HL-60 (cell line): ENCODE results near the gene C16orf74.
A peak's percentile ranks its signal among the peaks of the same experiment; 100 is the strongest.

Experiments
- DNase-seq, 2 experiments: peaks; one replicate each; pipeline ENCODE4 v3.0.0-alpha.2; 2010 to 2020; ENCODE audit warnings: low read depth in 1 of 2, low spot score in 1 of 2
- H3K27ac ChIP-seq: fragments of 250-450 bp; sonication (Bioruptor Pico); replicated peaks from 2 replicates; pipeline ENCODE4 v1.5.1; 2020; ENCODE audit warnings: mild to moderate bottlenecking, moderate library complexity
- H3K27me3 ChIP-seq: fragments of 250-450 bp; sonication (Bioruptor Pico); 2 replicates; pipeline ENCODE4 v1.5.1; 2021; ENCODE audit warnings: mild to moderate bottlenecking, moderate library complexity; ENCODE audit not compliant: insufficient read depth, poor library complexity, severe bottlenecking
- H3K4me3 ChIP-seq: replicated peaks from 2 replicates; pipeline ENCODE4 v1.5.1; 2011; ENCODE audit warnings: mild to moderate bottlenecking, control low read depth, low read length; ENCODE audit not compliant: insufficient read depth
- CTCF ChIP-seq: IDR thresholded peaks from one replicate; pipeline ENCODE4 v1.5.1; 2011; ENCODE audit warnings: low read length, control low read depth, inconsistent platforms; ENCODE audit not compliant: insufficient read depth
- GABPA ChIP-seq: IDR thresholded peaks from 2 replicates; pipeline ENCODE4 v1.6.1; 2012; ENCODE audit warnings: low read depth
- POLR2AphosphoS5 ChIP-seq: IDR thresholded peaks from 2 replicates; pipeline ENCODE4 v1.6.1; 2012; ENCODE audit warnings: low read depth
- REST ChIP-seq: IDR thresholded peaks from 2 replicates; pipeline ENCODE4 v1.6.1; 2012; ENCODE audit warnings: low read depth; ENCODE audit not compliant: insufficient replicate concordance
- SPI1 ChIP-seq: IDR thresholded peaks from 2 replicates; pipeline ENCODE4 v1.6.1; 2012; ENCODE audit warnings: low read depth, mild to moderate bottlenecking, borderline replicate concordance

The C16orf74 gene

GRCh38 chr16:85798901-85799496 is 48.1 kb upstream of the C16orf74 start:
- no peaks in the 10 kb centered on the region for H3K27me3 ChIP-seq
- peak overlapping the region; percentile 84 for H3K4me3 ChIP-seq
- TF ChIP-seq CTCF = no peak
- TF ChIP-seq POLR2AphosphoS5 = no peak
- TF ChIP-seq SPI1 = no peak
- peak overlapping the region; percentile 92 for H3K27ac ChIP-seq
- peak; percentile 25 to 33 for DNase-seq

GRCh38 chr16:85798283-85798776 is 47.4 kb upstream of the C16orf74 start:
- peak overlapping the region; percentile 84 for H3K4me3 ChIP-seq
- no peak for TF ChIP-seq GABPA
- DNase-seq = no peak
- H3K27ac ChIP-seq = peak overlapping the region; percentile 92
- H3K27me3 ChIP-seq = no peaks in the 10 kb centered on the region

- TF ChIP-seq REST = no peak
- TF ChIP-seq SPI1 = no peak
- no peak for TF ChIP-seq GABPA
- TF ChIP-seq POLR2AphosphoS5 = no peak
- TF ChIP-seq CTCF = no peak
- no peak for DNase-seq
- H3K27ac ChIP-seq = no peak overlapping the region
- no peaks in the 10 kb centered on the region for H3K27me3 ChIP-seq
- no peak overlapping the region for H3K4me3 ChIP-seq
Observed at GRCh38 chr16:85796599-85796998, 45.7 kb upstream of the C16orf74 start.

- Histone ChIP-seq H3K27ac (no peak overlapping the region), H3K27me3 (no peaks in the 10 kb centered on the region), H3K4me3 (no peak overlapping the region)
- no peak for DNase-seq
- TF ChIP-seq REST = no peak
- no peak for TF ChIP-seq CTCF
- no peak for TF ChIP-seq POLR2AphosphoS5
- no peak for TF ChIP-seq SPI1
- no peak for TF ChIP-seq GABPA
Observed at GRCh38 chr16:85796152-85796551, 45.3 kb upstream of the C16orf74 start.
